ENCODE results near the gene ZNF709.

GRCh38 chr19:12485052-12485416 lies 418 bp upstream of the ZNF709 start:
- no peak for TF ChIP-seq CTCF (IDR thresholded peaks at IDR 0.05; ENCODE audit: insufficient read depth, low read depth, low read length)
- no peak for TF ChIP-seq EZH2 (IDR thresholded peaks at IDR 0.05; ENCODE audit: insufficient read depth, low read length)

Measured in astrocyte (in vitro differentiated cells and primary cell).